Cardiac fibroblast (primary cell): Measurements from ENCODE around the gene GARNL3.

ENCODE experiments used
- DNase-seq, 2 donors: peaks; one replicate each; pipeline versions ENCODE4 v3.0.0 to v3.0.0-alpha.2; 2010; ENCODE audit warnings: low read depth in 2 of 2
- H3K4me3 ChIP-seq, 2 donors: replicated peaks in 1 of 2; 1 replicate in 1 of 2; 2 replicates in 1 of 2; pipeline ENCODE4 v1.5.1; 2011; ENCODE audit warnings: low read depth in 2 of 2, low read length in 2 of 2, mild to moderate bottlenecking in 2 of 2, moderate library complexity in 1 of 2
- CTCF ChIP-seq: IDR thresholded peaks from one replicate; pipeline ENCODE4 v1.5.1; 2011; ENCODE audit warnings: low read depth, mild to moderate bottlenecking, low read length, inconsistent platforms

Gene GARNL3

GRCh38 chr9:127277770-127278169 lies 13.2 kb downstream of the GARNL3 start:
- no peak for DNase-seq
- no peak for TF ChIP-seq CTCF
- H3K4me3 ChIP-seq: no peak overlapping the region

GRCh38 chr9:127278372-127278771 lies 13.8 kb downstream of the GARNL3 start:
- no peak for TF ChIP-seq CTCF
- DNase-seq: no peak
- no peak overlapping the region for H3K4me3 ChIP-seq

- DNase-seq: no peak
- no peak for TF ChIP-seq CTCF
- no peak overlapping the region for H3K4me3 ChIP-seq
Measured at GRCh38 chr9:127279717-127280285, 15.2 kb downstream of the GARNL3 start.

- no peak for DNase-seq
- H3K4me3 ChIP-seq: no peak overlapping the region
- no peak for TF ChIP-seq CTCF
Measured at GRCh38 chr9:127280880-127281660, 16.5 kb downstream of the GARNL3 start.

GRCh38 chr9:127281891-127282290 lies 17.3 kb downstream of the GARNL3 start:
- no peak overlapping the region for H3K4me3 ChIP-seq
- no peak for TF ChIP-seq CTCF
- no peak for DNase-seq

- no peak for DNase-seq
- no peak overlapping the region for H3K4me3 ChIP-seq
- no peak for TF ChIP-seq CTCF
Measured at GRCh38 chr9:127282611-127283010, 18.0 kb downstream of the GARNL3 start.
